Esophagus mucosa (tissue), 1 donor: ENCODE results near the gene FKBP2. TPM values are rescaled to one million over a fixed set of nuclear protein-coding genes. Genes with fewer than 3 reads are reported as not detected.

Source experiments
- ATAC-seq: fragments of 200-7000 bp; cut with Tn5 transposase; one replicate; pipeline ENCODE4 v1.9.1; 2020
- total RNA-seq: library from RNA; stranded (reverse); gene quantifications from one replicate; pipeline ENCODE4 v1.2.4, GENCODE V29; 2023
- donor health status: DM: yes; HTN: yes; CAD: no.

The FKBP2 gene
- 40.7 TPM for total RNA-seq

DNA sequence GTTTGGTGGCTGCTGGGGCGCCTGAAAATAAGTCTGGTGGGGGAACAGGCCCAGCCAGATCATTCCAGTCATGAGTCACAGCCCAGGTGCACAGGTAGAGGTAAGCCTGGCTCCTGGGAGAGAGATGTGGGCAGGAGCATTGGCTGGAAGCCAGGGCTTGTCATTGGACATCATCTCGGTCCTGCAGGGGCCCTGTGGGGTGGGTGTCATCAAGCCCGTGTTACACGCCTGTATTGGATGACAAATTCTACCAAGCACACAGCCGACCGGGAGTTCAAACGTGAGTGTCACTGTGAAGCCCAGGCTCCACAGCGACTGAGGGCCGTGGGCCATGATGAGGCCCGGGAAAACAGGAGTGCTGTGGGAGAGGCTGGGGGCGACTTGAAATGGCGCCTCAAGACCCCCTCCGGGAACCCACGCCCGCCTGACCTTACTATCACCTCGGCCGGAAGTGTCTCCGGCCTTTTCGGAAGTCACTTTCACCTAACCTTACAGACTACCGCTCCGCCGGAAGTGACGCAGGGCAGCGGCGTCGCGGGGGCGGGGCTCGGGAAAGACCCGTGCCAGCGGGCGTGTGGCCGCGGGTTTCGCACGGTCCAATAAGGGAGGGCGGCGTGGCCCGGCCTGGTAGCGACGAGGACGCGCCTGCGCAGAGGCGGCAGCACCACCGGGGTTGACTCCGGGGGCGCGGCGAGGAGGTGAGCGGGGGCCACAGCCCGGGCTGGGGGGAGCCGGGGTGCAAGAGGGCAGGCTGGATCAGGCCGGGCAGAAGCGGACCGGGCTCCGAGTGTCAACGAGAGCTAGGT lies at the start of gene FKBP2:
FKBP2 (plus strand) TSS at position 661 of the 806 bp plus-strand sequence. CDS start 1,293 bp downstream, outside the sequence.
- peak; percentile 68 for ATAC-seq

DNA sequence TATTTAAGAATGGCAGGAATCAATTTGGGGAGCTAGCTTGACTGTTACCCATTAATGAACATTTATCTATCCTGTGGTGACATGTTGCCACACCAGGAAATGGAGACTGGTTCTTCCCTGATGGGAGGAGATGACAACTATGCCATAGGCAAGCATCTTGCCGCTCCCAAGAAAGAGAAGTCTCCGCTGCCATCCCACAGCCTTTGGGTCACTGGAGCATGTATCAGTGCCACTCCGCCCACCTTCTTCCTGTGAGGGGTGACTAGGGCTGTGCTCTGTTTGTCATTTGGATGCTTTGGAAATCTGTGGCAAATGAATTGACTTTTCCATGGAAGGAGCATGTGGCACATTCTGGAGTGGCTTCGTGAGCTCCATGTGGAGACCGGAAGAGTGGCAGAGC lies 48.5 kb upstream of the FKBP2 start:
- no peak for ATAC-seq

DNA sequence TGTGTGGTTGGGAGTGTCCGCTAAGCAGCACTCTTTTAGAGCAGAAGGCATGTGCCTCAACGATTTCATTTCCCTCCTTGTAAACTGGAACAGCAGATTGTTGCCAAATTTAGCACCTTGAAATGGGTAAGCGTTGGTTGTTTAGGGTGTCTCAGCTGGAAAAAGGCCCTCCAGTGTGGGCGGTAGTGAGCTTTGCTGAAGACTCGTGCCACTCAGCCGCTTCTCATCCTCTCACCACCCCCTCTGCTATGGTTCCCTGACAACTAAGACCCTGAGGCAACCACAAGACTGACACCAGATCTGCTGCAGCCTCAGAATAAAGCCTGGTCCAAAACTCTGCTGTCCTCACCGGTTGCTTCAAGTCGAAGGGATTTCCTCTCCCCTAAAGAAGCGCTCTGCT lies 44.3 kb upstream of the FKBP2 start:
- ATAC-seq, result no peak

DNA sequence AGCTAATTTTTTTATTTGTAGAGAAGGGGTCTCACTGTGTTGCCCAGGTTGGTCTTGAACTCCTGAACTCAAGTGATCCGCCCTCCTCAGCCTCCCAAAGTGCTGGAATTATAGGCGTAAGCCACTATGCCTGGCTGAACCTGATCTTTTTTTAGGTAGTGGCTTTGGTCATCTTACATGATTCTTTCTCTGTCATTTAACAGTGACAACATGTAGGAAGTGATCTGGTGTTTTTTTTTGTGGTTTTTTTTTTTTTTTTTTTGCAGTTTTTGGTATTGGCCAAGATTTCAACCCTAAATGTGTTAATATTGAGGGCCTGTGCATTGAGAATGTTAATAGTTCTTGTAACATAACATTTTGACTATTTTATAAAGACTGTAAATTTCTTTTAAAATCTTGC lies 42.4 kb upstream of the FKBP2 start:
- no peak for ATAC-seq

DNA sequence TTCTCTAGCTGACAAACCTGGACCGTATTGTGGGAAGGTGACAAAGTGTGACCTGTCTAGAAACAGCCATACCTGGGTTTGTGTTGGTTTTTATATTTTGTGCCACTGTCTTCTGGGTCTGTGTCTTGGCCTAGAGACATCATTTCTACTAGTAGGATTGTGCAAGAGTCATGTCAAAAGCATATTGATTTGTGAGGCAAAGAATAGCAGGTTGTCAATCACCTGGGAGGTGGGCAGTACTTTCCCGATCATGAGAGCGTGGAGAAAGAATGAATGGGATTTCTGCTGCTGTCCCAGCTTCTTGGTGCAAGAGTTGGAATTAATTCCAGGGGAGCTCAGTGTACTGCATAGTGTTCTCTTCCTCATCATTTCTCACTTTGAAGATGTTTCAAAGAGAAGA lies 39.4 kb upstream of the FKBP2 start:
- no peak for ATAC-seq

DNA sequence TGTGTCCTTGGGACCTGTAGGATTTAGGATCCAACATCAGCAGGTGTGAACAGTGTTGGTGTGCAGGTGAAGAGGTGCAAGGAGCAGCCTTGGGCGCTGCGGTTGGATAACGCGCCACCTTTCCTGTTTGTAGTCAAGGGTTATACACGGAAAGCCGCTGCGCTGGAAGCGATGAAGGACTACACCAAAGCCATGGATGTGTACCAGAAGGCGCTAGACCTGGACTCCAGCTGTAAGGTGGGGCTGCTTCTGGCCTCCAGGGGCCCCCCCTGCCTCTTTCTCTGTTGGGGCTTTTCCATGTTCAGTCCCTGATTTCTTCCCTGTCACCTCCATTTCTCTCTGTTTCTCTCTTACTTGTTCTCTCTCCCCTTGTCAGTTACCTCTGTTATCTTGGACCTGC lies 37.9 kb upstream of the FKBP2 start:
- no peak for ATAC-seq

DNA sequence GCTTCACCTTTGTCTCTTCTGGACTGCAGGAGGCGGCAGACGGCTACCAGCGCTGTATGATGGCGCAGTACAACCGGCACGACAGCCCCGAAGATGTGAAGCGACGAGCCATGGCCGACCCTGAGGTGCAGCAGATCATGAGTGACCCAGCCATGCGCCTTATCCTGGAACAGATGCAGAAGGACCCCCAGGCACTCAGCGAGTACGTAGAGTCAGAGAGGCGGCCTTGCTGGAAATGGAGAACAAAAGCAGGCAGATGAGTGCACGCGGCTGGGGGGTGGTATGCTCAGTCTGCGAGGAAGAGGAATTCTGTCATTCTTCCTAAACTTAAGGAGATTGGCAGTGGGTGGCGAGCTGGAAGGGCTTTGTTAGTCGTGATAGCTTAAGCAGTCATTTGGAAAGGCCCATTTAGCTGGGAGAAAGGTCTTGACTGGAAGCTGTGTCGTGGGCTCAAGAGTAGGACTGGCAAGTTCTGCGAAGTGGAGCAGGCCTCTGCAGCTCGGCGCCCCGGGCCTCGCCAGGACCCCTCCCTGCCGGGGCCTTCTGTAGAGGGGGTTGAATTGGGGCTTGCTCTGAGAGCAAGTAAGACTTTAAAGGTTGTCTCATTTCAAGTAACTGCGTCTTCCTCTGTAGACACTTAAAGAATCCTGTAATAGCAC lies 37.3 kb upstream of the FKBP2 start:
- no peak for ATAC-seq

DNA sequence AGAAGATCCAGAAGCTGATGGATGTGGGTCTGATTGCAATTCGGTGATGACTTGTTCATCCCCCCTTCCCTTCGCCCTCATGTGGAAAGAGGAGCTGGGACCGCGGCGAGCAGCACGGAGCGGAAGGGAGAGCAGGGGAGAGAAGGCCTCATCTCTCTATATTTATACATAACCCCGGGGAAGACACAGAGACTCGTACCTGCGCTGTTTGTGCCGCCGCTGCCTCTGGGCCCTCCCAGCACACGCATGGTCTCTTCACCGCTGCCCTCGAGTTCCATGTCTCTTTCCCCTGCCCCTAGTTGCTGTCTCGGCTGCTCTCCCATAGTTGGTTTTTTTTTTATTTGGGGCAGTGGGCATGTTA lies 36.8 kb upstream of the FKBP2 start:
- no peak for ATAC-seq

DNA sequence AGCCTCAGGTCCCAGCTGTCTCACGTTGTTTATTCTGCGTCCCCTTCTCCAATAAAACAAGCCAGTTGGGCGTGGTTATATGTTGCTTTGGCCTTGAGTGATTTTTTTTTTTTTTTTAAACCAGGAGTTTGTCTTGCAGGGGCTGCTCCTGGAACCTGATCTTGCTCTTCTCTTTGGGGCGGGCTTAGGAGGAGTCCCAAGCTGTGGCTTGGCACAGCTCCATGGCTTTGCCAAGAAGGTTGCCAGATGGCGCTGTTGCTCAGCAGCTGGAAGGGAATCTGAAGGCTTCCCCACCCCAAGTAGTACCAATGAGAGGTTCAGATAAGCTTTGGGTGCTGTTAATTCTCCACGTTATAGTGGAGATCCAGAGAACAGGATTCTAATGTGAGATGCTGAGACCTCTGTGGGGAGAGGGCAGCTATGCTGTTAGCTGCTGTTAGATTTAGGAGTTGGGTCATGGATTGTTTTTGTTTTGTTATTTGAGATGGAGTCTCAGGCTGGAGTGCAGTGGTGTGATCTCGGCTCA lies 36.4 kb upstream of the FKBP2 start:
- ATAC-seq, result peak; percentile 69

DNA sequence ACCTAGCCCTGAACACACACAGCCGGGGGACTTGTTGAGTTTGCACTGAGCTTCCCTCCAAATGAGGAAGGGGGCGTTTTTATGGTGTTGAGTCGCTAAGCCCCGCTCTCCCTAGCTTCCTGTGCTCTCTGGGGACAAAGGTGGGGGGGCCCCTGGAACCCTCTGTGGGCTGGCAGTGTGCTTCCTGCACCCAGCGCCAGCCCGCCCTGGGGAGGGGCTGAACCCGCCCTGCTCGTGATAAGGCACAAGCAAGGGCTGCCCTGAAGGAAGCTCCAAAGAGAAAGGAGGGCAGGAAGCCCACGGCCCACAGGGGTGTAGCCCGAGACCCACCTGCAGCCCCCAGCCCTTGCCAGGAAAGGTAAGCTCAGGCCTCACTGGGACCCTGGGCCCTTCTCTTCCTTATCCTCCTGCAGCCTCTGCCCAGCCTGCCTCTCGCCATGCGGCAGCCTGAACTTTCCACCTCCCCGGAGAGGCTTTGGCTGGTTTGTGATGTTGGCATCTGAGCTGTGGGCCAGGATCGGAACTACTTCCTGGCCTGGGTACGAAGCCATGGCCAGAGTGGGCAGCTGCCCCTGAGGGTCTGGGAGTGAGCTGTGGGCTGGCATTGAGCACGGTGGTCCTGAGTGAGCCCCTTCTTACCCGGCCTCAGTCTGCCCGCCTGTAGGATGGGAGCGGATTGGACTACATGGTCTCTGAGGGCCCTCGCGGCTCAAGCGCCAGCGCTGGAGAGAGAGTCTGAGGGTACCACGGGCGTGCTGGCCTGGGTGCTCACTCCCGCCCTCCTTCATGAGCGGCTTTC lies 34.2 kb upstream of the FKBP2 start, which contains the start of gene FERMT3:
FERMT3 (plus strand) TSS at position 265 of the 799 bp plus-strand sequence. CDS start 644 bp downstream, outside the sequence.
- ATAC-seq, result peak; percentile 20

DNA sequence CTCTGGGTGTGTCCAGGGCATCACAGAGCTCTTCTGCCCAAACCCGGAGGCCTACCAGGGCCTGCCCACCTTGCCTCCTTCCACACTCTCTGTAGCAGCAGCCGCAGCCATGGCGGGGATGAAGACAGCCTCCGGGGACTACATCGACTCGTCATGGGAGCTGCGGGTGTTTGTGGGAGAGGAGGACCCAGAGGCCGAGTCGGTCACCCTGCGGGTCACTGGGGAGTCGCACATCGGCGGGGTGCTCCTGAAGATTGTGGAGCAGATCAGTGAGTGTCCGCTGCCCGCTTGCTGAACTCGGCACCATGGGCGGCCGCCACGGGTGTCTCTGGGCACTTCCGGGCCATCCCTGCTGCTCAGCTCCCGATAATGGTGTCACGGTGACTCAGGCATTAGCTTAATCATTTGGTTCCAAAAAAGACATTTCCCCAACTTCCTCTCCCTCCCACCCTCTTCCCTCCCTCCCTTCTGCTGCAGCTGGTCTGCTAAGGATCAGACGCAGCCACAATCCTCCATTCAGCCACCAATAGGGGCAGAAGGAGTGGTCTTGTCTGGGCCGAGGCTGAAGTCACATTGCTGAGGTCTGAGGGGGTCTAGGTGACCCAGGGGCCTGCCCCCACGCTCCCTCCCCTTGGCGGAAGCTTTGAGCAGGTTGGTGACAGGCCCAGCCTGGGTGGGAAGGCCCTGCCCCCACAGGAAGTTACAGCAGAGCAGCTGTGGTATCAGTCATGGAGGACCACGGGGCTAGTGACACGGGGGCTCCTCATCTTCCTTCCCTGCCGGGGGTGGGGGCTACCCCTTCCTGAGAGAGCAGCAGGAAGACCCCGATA lies 33.4 kb upstream of the FKBP2 start:
- ATAC-seq, result peak; percentile 32

DNA sequence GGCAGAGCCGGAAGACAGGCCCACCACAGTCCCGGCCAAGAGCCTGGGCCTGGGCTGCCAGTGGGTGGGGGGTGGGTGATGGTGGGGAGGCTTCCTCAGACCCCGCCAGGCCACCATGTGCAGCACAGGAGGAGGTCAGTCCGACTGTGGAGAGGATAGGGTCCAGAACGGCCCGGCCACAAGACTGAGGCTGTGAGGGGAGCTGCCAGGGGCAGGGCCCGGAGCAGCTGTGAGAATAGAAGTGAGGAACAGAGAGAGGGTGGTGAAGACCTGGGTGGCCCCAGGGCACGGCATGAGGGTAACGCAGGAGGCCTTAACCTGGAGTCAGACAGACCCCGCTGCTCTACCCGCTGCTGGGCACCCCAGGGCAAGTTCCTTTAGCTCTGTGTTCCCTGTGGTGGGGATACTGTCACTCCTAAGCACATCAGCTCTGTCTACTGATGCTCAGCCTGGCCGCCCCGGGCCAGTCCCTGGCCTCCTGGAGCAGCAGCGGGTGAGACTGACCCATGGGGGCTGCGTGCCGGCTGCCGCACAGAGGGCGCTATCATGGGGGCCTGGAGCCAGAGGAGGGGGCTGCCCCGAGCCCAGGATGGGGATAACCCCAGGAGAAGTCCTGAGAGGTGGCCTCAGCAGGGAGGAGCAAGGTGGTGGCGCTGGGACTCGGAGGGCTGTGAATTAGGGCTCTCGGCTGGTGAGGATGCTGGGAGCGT lies 32.7 kb upstream of the FKBP2 start:
- ATAC-seq, result no peak

DNA sequence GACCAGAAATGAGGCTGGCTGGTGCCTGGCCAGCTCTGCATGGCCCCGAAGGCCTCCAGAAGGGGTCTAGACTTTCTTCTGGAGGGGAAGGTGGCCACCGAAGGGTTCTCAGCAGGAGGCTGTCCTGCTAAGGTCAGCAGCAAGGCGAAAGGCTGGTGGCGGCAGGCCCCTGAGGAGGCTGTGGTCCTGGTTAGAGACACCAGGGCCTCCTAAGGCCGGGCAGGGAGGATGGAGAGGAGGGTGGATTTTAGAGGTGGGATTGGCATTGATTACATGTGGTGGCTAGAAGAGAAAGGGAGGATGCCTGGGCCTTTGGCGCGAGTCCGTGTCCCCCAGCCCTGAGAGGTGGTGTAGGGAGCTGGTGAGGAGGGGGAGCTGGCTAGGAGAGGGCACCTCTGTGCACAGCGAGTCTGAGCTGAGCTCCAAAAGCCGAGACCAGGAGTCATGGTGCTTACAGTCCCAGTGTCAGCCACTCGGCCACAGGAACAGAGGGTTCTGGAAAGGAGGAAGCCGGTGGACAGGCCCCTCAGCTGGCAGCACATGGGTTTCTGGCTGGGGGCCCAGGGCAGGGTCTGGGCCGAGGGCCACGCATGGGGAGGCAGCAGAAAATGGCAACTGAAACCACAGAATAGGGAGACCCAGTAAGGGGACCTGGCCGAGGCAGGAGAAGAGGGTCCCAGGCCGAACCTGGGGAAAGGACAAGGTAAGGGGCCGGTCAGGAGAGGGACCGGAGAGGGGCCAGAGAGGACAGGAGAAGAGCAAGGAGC lies 31.9 kb upstream of the FKBP2 start:
- ATAC-seq, result no peak

DNA sequence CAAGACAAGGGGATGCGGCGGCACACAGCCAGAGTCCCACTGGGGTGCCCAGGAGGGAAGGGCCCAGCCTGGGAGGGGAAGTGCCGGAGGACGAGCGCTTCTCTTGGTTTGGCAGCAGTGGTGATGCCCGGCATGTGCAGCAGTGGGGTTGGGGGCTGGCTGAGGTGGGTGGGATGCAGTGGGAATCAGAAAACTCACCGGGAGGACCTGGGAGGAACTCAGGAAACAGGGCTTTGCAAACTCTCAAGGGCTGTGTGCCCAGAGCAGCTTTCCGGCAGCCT lies 31.4 kb upstream of the FKBP2 start:
- no peak for ATAC-seq

DNA sequence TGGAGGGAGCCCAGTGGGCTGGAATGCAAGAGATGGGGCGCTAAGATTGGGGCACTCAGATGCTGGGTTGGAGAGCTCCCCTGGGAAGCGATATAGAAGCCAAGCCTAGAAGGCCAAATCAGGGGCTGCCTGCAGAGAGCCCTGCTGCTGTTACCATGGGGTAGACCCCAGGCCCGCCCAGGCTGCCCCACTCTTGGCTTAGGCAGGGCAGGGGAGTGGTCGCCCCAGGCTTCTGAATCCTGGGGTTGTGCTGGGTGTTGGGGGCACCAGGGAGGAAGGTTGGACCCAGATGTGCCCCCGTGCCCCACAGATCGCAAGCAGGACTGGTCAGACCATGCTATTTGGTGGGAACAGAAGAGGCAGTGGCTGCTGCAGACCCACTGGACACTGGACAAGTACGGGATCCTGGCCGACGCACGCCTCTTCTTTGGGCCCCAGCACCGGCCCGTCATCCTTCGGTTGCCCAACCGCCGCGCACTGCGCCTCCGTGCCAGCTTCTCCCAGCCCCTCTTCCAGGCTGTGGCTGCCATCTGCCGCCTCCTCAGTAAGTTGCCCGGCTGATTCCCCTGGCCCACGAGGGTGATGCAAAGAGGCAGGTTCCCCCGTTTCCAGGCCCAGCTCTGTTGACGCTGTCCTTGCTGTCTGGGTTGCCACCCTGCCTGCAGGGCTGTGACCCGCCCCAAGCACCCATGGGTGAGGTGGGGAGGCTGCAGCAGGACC lies 30.4 kb upstream of the FKBP2 start:
- ATAC-seq, result no peak

DNA sequence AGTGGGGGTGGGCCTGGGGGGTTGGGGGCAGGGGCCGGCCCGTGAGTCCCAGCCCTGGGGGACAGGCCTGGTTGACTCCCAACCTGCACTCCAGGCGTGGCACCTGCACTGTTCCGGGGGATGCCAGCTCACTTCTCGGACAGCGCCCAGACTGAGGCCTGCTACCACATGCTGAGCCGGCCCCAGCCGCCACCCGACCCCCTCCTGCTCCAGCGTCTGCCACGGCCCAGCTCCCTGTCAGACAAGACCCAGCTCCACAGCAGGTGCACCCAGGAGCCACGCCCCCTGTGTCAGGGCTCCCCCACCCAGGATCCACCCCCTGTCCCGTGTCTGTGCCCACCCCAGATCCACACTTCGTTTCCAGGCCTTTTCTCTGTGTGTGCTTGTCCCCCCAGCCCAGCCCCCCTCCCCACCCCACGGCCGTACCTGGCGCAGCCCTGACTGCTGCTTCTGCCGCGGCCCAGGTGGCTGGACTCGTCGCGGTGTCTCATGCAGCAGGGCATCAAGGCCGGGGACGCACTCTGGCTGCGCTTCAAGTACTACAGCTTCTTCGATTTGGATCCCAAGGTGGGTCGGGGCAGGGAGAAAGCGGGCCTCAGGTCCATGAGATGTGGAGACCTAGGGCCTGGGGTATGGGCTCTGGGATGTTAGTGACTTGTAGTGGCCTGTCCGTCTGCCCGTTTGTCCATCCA lies 29.6 kb upstream of the FKBP2 start:
- no peak for ATAC-seq

DNA sequence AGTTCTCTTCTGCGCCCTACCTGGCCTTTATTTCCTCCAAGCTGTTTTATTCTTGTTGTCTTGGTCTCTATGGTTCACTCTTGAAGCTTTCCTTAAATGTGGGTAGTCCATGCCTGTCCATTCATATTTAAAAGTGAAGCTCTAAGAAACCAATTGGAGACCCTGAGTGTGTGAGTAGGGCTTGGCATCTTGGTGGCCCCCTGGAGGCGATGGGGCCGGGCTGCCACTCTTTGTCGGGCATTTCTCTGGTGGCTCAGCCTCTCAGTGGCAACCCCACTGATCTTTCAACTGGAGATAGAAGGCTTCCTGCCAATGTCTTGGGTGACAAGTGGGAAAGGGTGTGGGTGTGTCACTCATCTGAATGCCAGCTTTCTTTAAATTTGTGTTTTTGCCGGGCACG lies 24.0 kb upstream of the FKBP2 start:
- ATAC-seq, result no peak

DNA sequence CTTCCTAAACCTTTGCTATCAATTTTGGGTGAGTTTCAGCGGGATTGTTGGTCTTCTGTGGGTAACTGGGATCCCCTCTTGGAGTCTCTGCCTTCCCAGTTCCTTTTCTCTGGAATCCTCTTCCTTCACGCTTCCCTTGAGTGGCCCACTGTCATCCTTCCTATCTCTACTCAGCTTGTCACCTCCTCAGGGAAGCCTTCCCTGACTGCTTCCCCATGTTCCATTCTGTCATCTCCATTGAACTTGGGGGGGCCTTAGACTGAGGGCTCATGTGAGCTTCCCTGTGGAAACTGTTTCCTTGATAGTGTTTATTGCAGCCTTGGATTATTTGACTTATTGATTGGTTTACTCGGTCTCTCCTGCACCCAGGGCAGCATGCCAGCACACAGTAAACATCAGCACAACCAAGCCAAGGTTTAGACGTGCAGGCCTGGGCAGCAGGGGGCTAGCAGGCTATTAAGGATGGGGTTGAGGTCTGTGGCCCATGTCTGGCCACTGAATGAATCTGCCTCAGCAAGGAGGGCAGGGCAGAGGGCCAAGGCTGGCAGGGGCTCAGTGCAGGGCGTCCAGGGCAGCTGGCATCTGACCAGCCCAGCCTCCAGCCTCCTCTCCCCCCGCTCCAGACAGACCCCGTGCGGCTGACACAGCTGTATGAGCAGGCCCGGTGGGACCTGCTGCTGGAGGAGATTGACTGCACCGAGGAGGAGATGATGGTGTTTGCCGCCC lies 22.1 kb upstream of the FKBP2 start:
- no peak for ATAC-seq

DNA sequence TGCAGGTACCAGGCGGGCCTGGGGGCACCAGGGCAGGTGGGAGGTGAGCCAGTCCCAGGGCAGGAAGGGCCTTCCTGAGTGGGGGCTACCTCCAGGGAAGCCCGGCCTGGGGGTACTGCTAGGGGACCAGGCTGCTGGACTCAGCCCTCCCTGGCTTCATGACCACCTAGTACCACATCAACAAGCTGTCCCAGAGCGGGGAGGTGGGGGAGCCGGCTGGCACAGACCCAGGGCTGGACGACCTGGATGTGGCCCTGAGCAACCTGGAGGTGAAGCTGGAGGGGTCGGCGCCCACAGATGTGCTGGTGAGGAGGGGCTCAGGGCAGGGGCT lies 21.6 kb upstream of the FKBP2 start:
- ATAC-seq, result no peak
